BE2C (cell line): Measurements from ENCODE around the gene POLR1D.

Experiments
- DNase-seq: peaks from one replicate; pipeline ENCODE4 v3.0.0-alpha.2; 2020
- H3K27me3 ChIP-seq: fragments of 250-450 bp; sonication (Bioruptor Pico); 2 replicates; pipeline ENCODE4 v1.5.1; 2020; ENCODE audit warnings: mild to moderate bottlenecking
- H3K36me3 ChIP-seq: fragments of 250-450 bp; sonication (Bioruptor Pico); 2 replicates; pipeline ENCODE4 v1.5.1; 2020; ENCODE audit warnings: mild to moderate bottlenecking
- H3K4me1 ChIP-seq: fragments of 250-450 bp; sonication (Bioruptor Pico); 2 replicates; pipeline ENCODE4 v1.5.1; 2020
- H3K4me3 ChIP-seq: 2 replicates; pipeline ENCODE4 v1.5.1; 2011; ENCODE audit warnings: low read depth, low read length
- H3K9me3 ChIP-seq: fragments of 250-450 bp; sonication (Bioruptor Pico); 2 replicates; pipeline ENCODE4 v1.5.1; 2020
- CTCF ChIP-seq: IDR thresholded peaks from 2 replicates; pipeline ENCODE4 v1.5.1; 2012; ENCODE audit warnings: mild to moderate bottlenecking, low read depth, low read length

POLR1D gene

GRCh38 chr13:27638521-27638920, 16.8 kb downstream of the POLR1D start:
- DNase-seq: no peak
- no peaks in the 10 kb centered on the region for H3K27me3 ChIP-seq
- no peak for TF ChIP-seq CTCF
- peaks cover 4% of the 10 kb centered on the region for H3K4me1 ChIP-seq
- H3K9me3 ChIP-seq: no peaks in the 10 kb centered on the region
- H3K4me3 ChIP-seq: no peak overlapping the region
- H3K36me3 ChIP-seq: no peaks in the 10 kb centered on the region

GRCh38 chr13:27639186-27639585, 17.5 kb downstream of the POLR1D start:
- Histone ChIP-seq H3K9me3 (no peaks in the 10 kb centered on the region), H3K4me1 (peaks cover 8% of the 10 kb centered on the region), H3K27me3 (no peaks in the 10 kb centered on the region), H3K4me3 (no peak overlapping the region), H3K36me3 (no peaks in the 10 kb centered on the region)
- no peak for TF ChIP-seq CTCF
- DNase-seq: no peak

GRCh38 chr13:27641711-27642502, 20.2 kb downstream of the POLR1D start:
- H3K36me3 ChIP-seq: no peaks in the 10 kb centered on the region

GRCh38 chr13:27643334-27644132, 21.8 kb downstream of the POLR1D start:
- H3K4me1 ChIP-seq: peaks cover 4% of the 10 kb centered on the region
- H3K4me3 ChIP-seq: no peak overlapping the region
- DNase-seq: no peak
- H3K27me3 ChIP-seq: no peaks in the 10 kb centered on the region
- no peaks in the 10 kb centered on the region for H3K9me3 ChIP-seq
- H3K36me3 ChIP-seq: peaks cover 4% of the 10 kb centered on the region
- no peak for TF ChIP-seq CTCF

More at GRCh38 chr13:27641711-27642502, 20.2 kb downstream of the POLR1D start:
- H3K27me3 ChIP-seq: no peaks in the 10 kb centered on the region
- no peak for DNase-seq
- no peak overlapping the region for H3K4me3 ChIP-seq
- no peaks in the 10 kb centered on the region for H3K9me3 ChIP-seq
- peaks cover 4% of the 10 kb centered on the region for H3K4me1 ChIP-seq
- TF ChIP-seq CTCF: no peak

- H3K4me3 ChIP-seq: no peak overlapping the region
- TF ChIP-seq CTCF: no peak
- H3K36me3 ChIP-seq: peaks cover 12% of the 10 kb centered on the region
- no peak for DNase-seq
- H3K4me1 ChIP-seq: peaks cover 4% of the 10 kb centered on the region
- H3K27me3 ChIP-seq: no peaks in the 10 kb centered on the region
- no peaks in the 10 kb centered on the region for H3K9me3 ChIP-seq
These were observed 22.6 kb downstream of the POLR1D start for GRCh38 chr13:27644302-27644701.

GRCh38 chr13:27650312-27650711, 28.6 kb downstream of the POLR1D start:
- Histone ChIP-seq H3K4me3 (no peak overlapping the region), H3K27me3 (no peaks in the 10 kb centered on the region), H3K36me3 (peaks cover 32% of the 10 kb centered on the region), H3K4me1 (no peaks in the 10 kb centered on the region), H3K9me3 (peaks cover 7% of the 10 kb centered on the region; the same call in 1 of the 2 replicates)
- no peak for DNase-seq
- no peak for TF ChIP-seq CTCF
